ENCODE results near the gene USP36. TPM values are rescaled to one million over a fixed set of nuclear protein-coding genes. Genes with fewer than 3 reads are reported as not detected.
A peak's percentile ranks its signal among the peaks of the same experiment; 100 is the strongest.

Gene USP36
- total and polyA plus RNA-seq, 12 donors: 13.9 to 69.1 (median 45.5) TPM

DNA sequence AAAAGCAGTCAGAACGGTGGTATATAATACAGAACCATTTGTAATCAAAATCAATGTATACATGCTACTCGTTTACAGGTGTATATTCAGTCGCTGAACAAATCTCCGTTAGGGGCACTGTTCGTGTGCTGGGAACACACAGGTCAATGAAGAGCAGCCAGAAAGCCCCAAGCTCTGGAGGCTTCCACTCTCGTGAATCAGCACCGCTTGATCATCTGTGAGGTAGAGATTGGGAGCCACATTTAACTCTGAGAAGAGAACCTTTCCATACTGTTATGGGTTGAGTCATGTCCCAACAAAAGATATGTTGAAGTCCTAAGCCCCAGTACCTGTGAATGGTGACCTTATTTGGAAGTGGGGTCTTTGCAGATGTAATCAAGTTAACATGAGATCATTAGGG is 53.2 kb downstream of the USP36 start:
- Histone ChIP-seq H3K27me3 (no peaks in the 10 kb centered on the region), H3K4me3 (no peak overlapping the region), H3K36me3 (replicated peaks in 1 of 2) (no peaks in the 10 kb centered on the region), H3K4me1 (replicated peaks in 1 of 2) (peaks cover 8 to 42% of the 10 kb centered on the region in 2 donors), H3K9me3 (replicated peaks in 1 of 3) (no peaks in the 10 kb centered on the region), H3K27ac (no peak overlapping the region)
- no peak for TF ChIP-seq POLR2A (IDR thresholded peaks at IDR 0.05)
- TF ChIP-seq, protein P1, sequence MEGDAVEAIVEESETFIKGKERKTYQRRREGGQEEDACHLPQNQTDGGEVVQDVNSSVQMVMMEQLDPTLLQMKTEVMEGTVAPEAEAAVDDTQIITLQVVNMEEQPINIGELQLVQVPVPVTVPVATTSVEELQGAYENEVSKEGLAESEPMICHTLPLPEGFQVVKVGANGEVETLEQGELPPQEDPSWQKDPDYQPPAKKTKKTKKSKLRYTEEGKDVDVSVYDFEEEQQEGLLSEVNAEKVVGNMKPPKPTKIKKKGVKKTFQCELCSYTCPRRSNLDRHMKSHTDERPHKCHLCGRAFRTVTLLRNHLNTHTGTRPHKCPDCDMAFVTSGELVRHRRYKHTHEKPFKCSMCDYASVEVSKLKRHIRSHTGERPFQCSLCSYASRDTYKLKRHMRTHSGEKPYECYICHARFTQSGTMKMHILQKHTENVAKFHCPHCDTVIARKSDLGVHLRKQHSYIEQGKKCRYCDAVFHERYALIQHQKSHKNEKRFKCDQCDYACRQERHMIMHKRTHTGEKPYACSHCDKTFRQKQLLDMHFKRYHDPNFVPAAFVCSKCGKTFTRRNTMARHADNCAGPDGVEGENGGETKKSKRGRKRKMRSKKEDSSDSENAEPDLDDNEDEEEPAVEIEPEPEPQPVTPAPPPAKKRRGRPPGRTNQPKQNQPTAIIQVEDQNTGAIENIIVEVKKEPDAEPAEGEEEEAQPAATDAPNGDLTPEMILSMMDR (IDR thresholded peaks at IDR 0.05): no peak
- intact Hi-C loops (cut with DNase I): no loop called here
- WGBS, 4 donors: 88 to 95% (median 91%) methylated on average over 7 of the region's 7 CpGs
- no peak for DNase-seq

DNA sequence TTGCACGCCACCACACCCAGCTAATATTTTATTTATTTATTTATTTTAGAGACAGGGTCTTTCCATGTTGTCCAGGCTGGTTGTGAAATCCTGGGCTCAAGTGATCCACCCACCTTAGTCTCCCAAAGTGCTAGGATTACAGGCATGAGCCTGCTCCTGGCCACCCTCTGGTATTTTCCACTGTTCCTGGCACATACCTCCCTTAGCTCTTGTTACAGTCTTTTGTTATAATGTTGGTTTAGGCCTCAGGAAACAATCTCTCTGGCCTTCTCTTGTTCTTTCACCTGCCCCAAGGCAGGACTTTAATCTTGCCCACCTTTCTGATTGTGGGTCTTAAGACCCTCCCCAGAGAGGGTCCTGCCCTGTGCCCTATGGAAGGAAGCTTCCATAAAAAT is 55.0 kb downstream of the USP36 start:
- DNase-seq: no peak
- Histone ChIP-seq H3K9me3 (replicated peaks in 1 of 3) (no peaks in the 10 kb centered on the region), H3K27ac (no peak overlapping the region), H3K27me3 (no peaks in the 10 kb centered on the region), H3K4me1 (replicated peaks in 1 of 2) (peaks cover 8 to 32% of the 10 kb centered on the region in 2 donors), H3K36me3 (replicated peaks in 1 of 2) (no peaks in the 10 kb centered on the region), H3K4me3 (no peak overlapping the region)
- 100% methylated on average over 1 of the region's 1 CpG for WGBS, 4 donors
- intact Hi-C loops (cut with DNase I): no loop called here
- TF ChIP-seq, protein P1 (IDR thresholded peaks at IDR 0.05): no peak
- TF ChIP-seq POLR2A (IDR thresholded peaks at IDR 0.05): no peak

DNA sequence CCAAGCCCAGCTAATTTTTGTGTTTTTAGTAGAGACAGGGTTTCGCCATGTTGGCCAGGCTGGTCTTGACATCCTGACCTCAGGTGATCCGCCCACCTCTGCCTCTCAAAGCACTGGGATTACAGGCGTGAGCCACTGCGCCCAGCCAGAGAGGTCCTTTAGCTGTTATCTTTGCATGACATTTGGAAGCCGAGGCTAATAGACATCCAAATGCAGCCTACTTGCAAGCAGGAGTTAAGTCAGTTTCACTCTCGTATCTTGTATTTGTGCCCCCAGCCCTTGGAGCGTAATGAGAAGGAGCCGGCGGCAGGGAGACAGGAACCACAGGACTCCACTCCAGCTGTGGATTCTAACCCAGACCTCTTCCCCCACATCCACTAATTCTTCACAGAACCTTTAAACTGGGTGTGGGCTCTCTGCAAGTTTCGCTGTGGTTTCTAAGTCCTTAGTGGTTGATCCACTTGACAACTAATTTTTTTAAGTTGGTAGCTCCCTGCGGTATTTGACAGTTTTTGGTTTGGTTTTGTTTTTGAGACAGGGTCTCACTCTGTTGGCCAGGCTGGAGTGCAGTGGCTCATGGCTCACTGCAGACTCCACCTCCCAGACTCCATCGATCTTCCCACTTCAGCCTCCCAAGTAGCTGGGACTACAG is 55.5 kb downstream of the USP36 start:
- Histone ChIP-seq H3K9me3 (replicated peaks in 1 of 3) (no peaks in the 10 kb centered on the region), H3K36me3 (replicated peaks in 1 of 2) (no peaks in the 10 kb centered on the region), H3K4me3 (no peak overlapping the region), H3K27ac (no peak overlapping the region), H3K4me1 (replicated peaks in 1 of 2) (peaks cover 8 to 34% of the 10 kb centered on the region in 2 donors), H3K27me3 (no peaks in the 10 kb centered on the region)
- no peak for TF ChIP-seq POLR2A (IDR thresholded peaks at IDR 0.05)
- TF ChIP-seq, protein P1 (IDR thresholded peaks at IDR 0.05): no peak
- intact Hi-C loops (cut with DNase I): no loop called here
- 87 to 91% (median 87%) methylated on average over 8 to 12 of the region's 12 CpGs for WGBS, 4 donors
- DNase-seq: peak in 1 of 7 donors; percentile 18

DNA sequence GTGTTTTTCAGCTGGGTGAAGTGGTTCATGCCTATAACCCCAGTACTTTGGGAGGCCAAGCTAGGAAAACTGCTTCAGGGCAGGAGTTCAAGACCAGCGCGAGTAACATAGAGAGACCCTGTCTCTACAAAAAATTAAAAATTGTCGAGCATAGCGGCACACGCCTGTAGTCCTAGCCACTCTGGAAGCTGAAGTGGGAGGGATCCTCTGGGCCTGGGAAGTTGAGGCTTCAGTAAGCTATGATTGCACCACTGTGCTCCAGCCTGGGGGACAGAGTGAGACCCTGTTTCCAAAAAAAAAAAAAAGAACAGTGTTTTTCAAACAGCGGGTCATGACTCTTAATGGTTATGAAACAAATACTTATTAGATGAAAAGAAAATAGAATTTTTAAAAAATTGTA is 56.3 kb downstream of the USP36 start:
- intact Hi-C loops (cut with DNase I): no loop called here
- TF ChIP-seq, protein P1 (IDR thresholded peaks at IDR 0.05): no peak
- TF ChIP-seq POLR2A (IDR thresholded peaks at IDR 0.05): no peak
- Histone ChIP-seq H3K9me3 (replicated peaks in 1 of 3) (no peaks in the 10 kb centered on the region), H3K4me3 (no peak overlapping the region), H3K27ac (peak overlapping the region in 3 of 5 donors; percentile 68 to 96 (median 83)), H3K27me3 (no peaks in the 10 kb centered on the region), H3K4me1 (replicated peaks in 1 of 2) (peaks cover 8 to 34% of the 10 kb centered on the region in 2 donors), H3K36me3 (replicated peaks in 1 of 2) (no peaks in the 10 kb centered on the region)
- peak in 1 of 7 donors; percentile 14 for DNase-seq
- WGBS, 4 donors: 90 to 96% (median 95%) methylated on average over 6 of the region's 6 CpGs

Measured in adrenal gland (tissue), 12 donors.